WI38 (cell line): Measurements from ENCODE around the gene CNN3.
"Not testable (repeated sequence)": the region's sequence is repeated elsewhere in the genome, so short reads cannot be mapped to it uniquely, and the experiment has no call there.

Source experiments
- H3K4me3 ChIP-seq: 2 replicates; pipeline ENCODE4 v1.5.1; 2011; ENCODE audit warnings: low read depth, mild to moderate bottlenecking, control low read depth, low read length
- CTCF ChIP-seq: IDR thresholded peaks from 2 replicates; pipeline ENCODE4 v1.5.1; 2012; ENCODE audit warnings: low read depth, mild to moderate bottlenecking, control low read depth, low read length

CNN3 gene

GRCh38 chr1:94949681-94950661, 23.1 kb upstream of the CNN3 start:
- no peak for TF ChIP-seq CTCF
- no peak overlapping the region for H3K4me3 ChIP-seq

GRCh38 chr1:94947437-94947836, 20.5 kb upstream of the CNN3 start:
- no peak overlapping the region for H3K4me3 ChIP-seq
- TF ChIP-seq CTCF, result no peak

GRCh38 chr1:94946886-94947285, 20.0 kb upstream of the CNN3 start:
- no peak overlapping the region for H3K4me3 ChIP-seq
- no peak for TF ChIP-seq CTCF

GRCh38 chr1:94942171-94943128, 15.5 kb upstream of the CNN3 start:
- TF ChIP-seq CTCF, result no peak
- H3K4me3 ChIP-seq, result no peak overlapping the region

- H3K4me3 ChIP-seq, result not testable (repeated sequence)
Measured at GRCh38 chr1:94941480-94941879, 14.6 kb upstream of the CNN3 start.

- TF ChIP-seq CTCF, result no peak
- H3K4me3 ChIP-seq, result no peak overlapping the region
Measured at GRCh38 chr1:94940738-94941137, 13.8 kb upstream of the CNN3 start.

GRCh38 chr1:94937820-94938219, 10.9 kb upstream of the CNN3 start:
- TF ChIP-seq CTCF, result no peak
- no peak overlapping the region for H3K4me3 ChIP-seq
